ENCODE results near the gene KRTAP4-7.

- TF ChIP-seq POLR2AphosphoS5 (IDR thresholded peaks at IDR 0.05; ENCODE audit: borderline replicate concordance, low read depth, low read length), result no peak
- TF ChIP-seq EZH2 (IDR thresholded peaks at IDR 0.05), result no peak
Measured at GRCh38 chr17:41098042-41098441, 14.1 kb downstream of the KRTAP4-7 start, which contains the start of gene KRTAP4-8.
